ENCODE measurements around the gene RAB6A.

DNA sequence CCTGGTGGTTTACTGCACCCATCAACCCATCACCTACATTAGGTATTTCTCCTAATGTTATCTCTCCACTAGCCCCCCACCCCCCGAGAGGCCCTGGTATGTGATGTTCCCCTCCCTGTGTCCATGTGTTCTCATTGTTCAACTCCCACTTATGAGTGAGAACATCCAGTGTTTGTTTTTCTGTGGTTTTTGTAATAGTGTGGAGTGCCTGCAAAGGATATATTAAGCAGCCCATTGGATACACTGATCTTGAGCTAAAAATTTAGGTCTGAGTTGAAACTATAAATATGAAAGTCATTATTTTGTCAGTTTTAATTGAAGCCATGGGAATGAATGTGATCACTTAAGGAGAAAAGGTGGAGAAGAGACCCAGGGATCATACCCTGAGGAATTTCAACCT is 49.8 kb upstream of the RAB6A start:
- TF ChIP-seq, protein P1, sequence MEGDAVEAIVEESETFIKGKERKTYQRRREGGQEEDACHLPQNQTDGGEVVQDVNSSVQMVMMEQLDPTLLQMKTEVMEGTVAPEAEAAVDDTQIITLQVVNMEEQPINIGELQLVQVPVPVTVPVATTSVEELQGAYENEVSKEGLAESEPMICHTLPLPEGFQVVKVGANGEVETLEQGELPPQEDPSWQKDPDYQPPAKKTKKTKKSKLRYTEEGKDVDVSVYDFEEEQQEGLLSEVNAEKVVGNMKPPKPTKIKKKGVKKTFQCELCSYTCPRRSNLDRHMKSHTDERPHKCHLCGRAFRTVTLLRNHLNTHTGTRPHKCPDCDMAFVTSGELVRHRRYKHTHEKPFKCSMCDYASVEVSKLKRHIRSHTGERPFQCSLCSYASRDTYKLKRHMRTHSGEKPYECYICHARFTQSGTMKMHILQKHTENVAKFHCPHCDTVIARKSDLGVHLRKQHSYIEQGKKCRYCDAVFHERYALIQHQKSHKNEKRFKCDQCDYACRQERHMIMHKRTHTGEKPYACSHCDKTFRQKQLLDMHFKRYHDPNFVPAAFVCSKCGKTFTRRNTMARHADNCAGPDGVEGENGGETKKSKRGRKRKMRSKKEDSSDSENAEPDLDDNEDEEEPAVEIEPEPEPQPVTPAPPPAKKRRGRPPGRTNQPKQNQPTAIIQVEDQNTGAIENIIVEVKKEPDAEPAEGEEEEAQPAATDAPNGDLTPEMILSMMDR (IDR thresholded peaks at IDR 0.05; ENCODE audit: low read length) = no peak
- TF ChIP-seq EZH2phosphoT487 (IDR thresholded peaks at IDR 0.05; ENCODE audit: low read length) (no peak), EZH2 (optimal IDR thresholded peaks at IDR 0.05; ENCODE audit: low read depth, low read length) (no peak)

Measured in MM.1S (cell line).